ENCODE data around the gene MAPK4.

GRCh38 chr18:50686409-50686808 is 126.5 kb downstream of the MAPK4 start:
- TF ChIP-seq CTCF (IDR thresholded peaks at IDR 0.05) (no peak), POLR2A (IDR thresholded peaks at IDR 0.05) (no peak)

All from uterus (tissue), 2 donors.